ENCODE results near the gene CD151.

CD151 gene

DNA sequence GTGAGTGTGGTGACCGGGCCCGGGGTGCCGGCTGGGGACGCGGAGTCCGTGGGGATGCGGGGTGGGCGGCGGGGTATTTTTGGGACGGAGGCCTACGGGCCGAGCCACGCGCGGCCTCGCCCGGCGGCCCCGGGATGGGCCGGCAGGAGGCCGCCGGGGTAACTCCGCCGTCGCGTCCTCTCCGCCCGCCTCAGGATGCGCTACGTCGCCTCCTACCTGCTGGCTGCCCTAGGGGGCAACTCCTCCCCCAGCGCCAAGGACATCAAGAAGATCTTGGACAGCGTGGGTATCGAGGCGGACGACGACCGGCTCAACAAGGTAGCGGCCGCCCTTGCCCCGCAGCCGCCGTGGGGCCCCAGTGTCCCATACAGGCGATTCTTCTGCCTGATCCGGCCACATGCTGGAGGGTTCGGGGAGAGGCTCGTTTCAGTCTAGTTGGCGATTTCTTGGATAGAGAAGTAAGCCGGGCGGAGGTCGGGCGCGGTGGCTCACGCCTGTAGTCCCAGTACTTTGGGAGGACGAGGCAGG lies 22.6 kb upstream of the CD151 start:
- DNase-seq (ENCODE audit: low read depth): no peak
- in situ Hi-C loops (cut with HindIII; ENCODE audit: low sequenced_read_pairs): no loop called here
- TF ChIP-seq CTCF (IDR thresholded peaks at IDR 0.05; ENCODE audit: low read depth, low read length, missing control alignments): no peak
- peak overlapping the region; percentile 93 for H3K4me3 ChIP-seq (ENCODE audit: low read depth, low read length)

DNA sequence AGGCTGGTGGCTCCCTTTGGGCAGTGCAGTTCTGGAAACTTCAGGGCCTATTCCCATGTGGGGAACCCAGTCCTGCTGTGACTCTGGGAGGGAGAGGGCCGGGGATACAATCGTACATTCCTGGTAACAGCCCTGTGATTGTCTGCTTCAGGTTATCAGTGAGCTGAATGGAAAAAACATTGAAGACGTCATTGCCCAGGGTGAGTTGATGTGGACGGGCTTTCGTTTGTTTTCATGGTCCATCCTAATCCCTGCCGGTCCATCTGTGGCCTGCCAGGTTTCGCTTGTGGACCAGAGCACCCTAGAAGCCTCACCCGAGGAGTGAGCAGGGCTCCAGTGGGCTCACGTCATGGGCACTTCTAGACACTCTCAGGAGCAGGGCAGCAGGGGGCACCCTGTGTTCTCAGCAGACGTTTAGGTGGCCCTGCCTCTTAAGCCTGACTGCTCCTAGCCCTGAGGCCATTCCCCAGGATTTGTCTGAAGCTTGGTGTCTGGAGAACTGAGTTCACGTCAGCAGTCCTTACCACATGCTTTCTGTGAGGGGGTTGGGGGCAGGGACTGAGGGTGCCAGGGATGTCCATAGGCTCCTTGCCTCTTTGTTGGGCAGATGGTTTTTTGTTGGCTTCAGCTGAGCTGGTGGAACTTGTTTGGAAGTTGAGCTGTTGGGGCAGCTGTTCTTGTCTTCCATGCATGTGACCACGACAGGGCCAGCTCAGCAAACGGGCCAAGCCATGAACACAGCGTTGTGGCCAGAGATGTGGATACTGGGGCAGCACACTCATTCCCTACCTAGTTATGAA lies 21.1 kb upstream of the CD151 start:
- DNase-seq (ENCODE audit: low read depth): no peak
- no peak for TF ChIP-seq CTCF (IDR thresholded peaks at IDR 0.05; ENCODE audit: low read depth, low read length, missing control alignments)
- no peak overlapping the region for H3K4me3 ChIP-seq (ENCODE audit: low read depth, low read length)
- in situ Hi-C loops (cut with HindIII; ENCODE audit: low sequenced_read_pairs): no loop called here

DNA sequence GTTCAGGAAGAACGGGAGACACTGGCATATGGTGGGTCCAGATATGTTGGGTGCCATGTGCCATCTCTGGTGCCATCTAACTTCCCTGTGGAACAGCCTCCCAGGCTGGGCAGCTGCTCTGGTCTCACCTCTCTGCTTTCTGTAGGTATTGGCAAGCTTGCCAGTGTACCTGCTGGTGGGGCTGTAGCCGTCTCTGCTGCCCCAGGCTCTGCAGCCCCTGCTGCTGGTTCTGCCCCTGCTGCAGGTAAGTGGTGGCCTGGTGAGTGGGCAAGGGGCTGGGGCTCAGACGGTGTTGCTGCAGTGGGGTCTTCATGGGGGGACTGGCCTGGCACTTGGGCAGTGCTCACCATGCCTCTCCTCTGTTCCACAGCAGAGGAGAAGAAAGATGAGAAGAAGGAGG lies 20.4 kb upstream of the CD151 start:
- in situ Hi-C loops (cut with HindIII; ENCODE audit: low sequenced_read_pairs): no loop called here
- TF ChIP-seq CTCF (IDR thresholded peaks at IDR 0.05; ENCODE audit: low read depth, low read length, missing control alignments): no peak
- no peak for DNase-seq (ENCODE audit: low read depth)
- no peak overlapping the region for H3K4me3 ChIP-seq (ENCODE audit: low read depth, low read length)

- DNase-seq (ENCODE audit: low read depth): no peak
- in situ Hi-C loops (cut with HindIII; ENCODE audit: low sequenced_read_pairs): no loop called here
- no peak overlapping the region for H3K4me3 ChIP-seq (ENCODE audit: low read depth, low read length)
- TF ChIP-seq CTCF (IDR thresholded peaks at IDR 0.05; ENCODE audit: low read depth, low read length, missing control alignments): no peak
Observed at GRCh38 chr11:813072-813455, 19.7 kb upstream of the CD151 start.

- no peak for DNase-seq (ENCODE audit: low read depth)
- no peak overlapping the region for H3K4me3 ChIP-seq (ENCODE audit: low read depth, low read length)
- in situ Hi-C loops (cut with HindIII; ENCODE audit: low sequenced_read_pairs): no loop called here
- TF ChIP-seq CTCF (IDR thresholded peaks at IDR 0.05; ENCODE audit: low read depth, low read length, missing control alignments): no peak
Observed at GRCh38 chr11:813456-814096, 19.2 kb upstream of the CD151 start.

- no peak for TF ChIP-seq CTCF (IDR thresholded peaks at IDR 0.05; ENCODE audit: low read depth, low read length, missing control alignments)
- in situ Hi-C loops (cut with HindIII; ENCODE audit: low sequenced_read_pairs): no loop called here
- DNase-seq (ENCODE audit: low read depth): no peak
- no peak overlapping the region for H3K4me3 ChIP-seq (ENCODE audit: low read depth, low read length)
Observed at GRCh38 chr11:815675-816432, 16.9 kb upstream of the CD151 start.
